ENCODE measurements around the gene FNIP2. TPM values are rescaled to one million over a fixed set of nuclear protein-coding genes. Genes with fewer than 3 reads are reported as not detected.
A peak's percentile ranks its signal among the peaks of the same experiment; 100 is the strongest.

Gene FNIP2
- polyA plus RNA-seq, 1 of the 3 experiments (the other 2 are of a cell fraction): 0.97 TPM

DNA sequence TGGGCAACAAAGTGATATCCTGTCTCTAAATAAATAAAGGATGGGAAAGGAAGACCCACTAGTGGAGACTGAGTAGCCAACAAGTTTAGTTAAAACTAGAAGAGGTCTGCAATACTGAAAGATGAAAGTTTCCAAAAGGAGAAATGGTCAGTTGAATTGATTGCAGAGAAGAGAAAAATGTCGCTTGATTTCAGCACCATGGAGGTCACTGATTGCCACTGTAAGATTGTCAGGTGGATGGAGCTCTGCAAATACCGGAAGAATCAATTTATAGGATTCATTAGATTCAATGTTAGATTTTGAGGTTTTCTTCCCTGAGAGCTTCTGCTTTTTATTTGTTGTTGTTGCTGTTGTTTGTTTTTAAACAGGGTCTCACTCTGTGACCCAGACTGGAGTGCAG, 5.4 kb upstream of the FNIP2 start:
- WGBS (ENCODE audit: low lambda C conversion rate): 46% methylated on average over 2 of the region's 2 CpGs
- POLR2A ChIA-PET: no interaction called here
- peaks cover 0 to 4% of the 10 kb centered on the region in 2 experiments; a peak in 1 of 4 replicates for H3K4me1 ChIP-seq (ENCODE audit: control insufficient read depth in 1 of 2, insufficient read depth in 2 of 2, low read depth in 1 of 2, low read length in 1 of 2)

DNA sequence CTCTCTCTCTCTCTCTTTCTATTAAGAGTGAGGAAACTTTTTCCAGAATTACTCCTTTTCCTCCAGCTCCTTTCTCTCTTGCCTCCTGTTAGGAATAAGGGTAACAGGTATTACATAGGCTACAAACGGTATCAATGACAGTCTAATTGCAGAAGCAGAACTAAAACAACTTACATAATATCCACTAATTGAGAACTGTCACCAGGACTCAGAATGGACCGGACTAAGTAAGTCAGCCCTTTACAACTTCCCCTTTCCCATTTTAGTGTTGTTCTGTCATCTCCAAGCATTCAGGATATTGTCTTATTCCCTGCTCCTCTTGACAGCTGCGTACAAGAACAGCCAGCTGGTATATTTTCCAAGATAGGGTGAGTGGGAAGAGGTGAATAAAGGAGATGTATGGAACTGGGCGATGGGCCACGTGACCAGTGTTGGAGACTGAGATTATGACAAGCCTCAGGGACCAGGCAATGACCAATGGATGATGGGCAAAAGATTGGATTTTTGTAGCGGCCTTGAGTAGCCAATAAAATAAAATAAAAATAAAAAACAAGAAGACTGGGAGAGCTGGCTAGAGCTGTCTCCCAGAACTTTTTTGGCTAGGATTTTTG, 2.3 kb upstream of the FNIP2 start:
- Histone ChIP-seq H3K4me3 (ENCODE audit: low read depth in 2 of 2, low read length in 1 of 2) (no peak overlapping the region), H3K36me3 (replicated peaks in 1 of 2; ENCODE audit: control insufficient read depth in 1 of 2, insufficient read depth in 2 of 2, low read length in 1 of 2) (no peaks in the 10 kb centered on the region), H2AFZ (ENCODE audit: low read depth) (no peak overlapping the region), H3K9me2 (no peaks in the 10 kb centered on the region), H3F3A (replicated peaks; ENCODE audit: insufficient read depth) (peaks cover 9% of the 10 kb centered on the region), H3K9me3 (no peaks in the 10 kb centered on the region), H3K27me3 (ENCODE audit: insufficient read depth) (no peaks in the 10 kb centered on the region), H3K4me2 (no peak overlapping the region), H3K9ac (no peak overlapping the region), H3K79me2 (ENCODE audit: insufficient read depth) (peaks cover 24% of the 10 kb centered on the region), H3K4me1 (ENCODE audit: control insufficient read depth in 1 of 2, insufficient read depth in 2 of 2, low read depth in 1 of 2, low read length in 1 of 2) (peaks cover 0 to 12% of the 10 kb centered on the region in 2 experiments; a peak in 2 of 4 replicates), H3K27ac (ENCODE audit: low read depth in 2 of 2, low read length in 1 of 2) (no peak overlapping the region), H4K20me1 (ENCODE audit: insufficient read depth) (no peaks in the 10 kb centered on the region)
- no peak for TF ChIP-seq YY1 (IDR thresholded peaks at IDR 0.05; ENCODE audit: low read depth)
- no peak for TF ChIP-seq EZH2phosphoT487 (IDR thresholded peaks at IDR 0.05; ENCODE audit: borderline replicate concordance, low read depth)
- TF ChIP-seq, protein P1, sequence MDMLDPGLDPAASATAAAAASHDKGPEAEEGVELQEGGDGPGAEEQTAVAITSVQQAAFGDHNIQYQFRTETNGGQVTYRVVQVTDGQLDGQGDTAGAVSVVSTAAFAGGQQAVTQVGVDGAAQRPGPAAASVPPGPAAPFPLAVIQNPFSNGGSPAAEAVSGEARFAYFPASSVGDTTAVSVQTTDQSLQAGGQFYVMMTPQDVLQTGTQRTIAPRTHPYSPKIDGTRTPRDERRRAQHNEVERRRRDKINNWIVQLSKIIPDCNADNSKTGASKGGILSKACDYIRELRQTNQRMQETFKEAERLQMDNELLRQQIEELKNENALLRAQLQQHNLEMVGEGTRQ (IDR thresholded peaks at IDR 0.05; ENCODE audit: borderline replicate concordance, low read depth, low read length): no peak
- no peak for TF ChIP-seq FOXM1 (IDR thresholded peaks at IDR 0.05; ENCODE audit: low read depth)
- no peak for TF ChIP-seq JUND (IDR thresholded peaks at IDR 0.05)
- TF ChIP-seq GABPA (IDR thresholded peaks at IDR 0.05; ENCODE audit: low read depth): no peak
- TF ChIP-seq ELF1 (IDR thresholded peaks at IDR 0.05): no peak
- TF ChIP-seq, protein P2, sequence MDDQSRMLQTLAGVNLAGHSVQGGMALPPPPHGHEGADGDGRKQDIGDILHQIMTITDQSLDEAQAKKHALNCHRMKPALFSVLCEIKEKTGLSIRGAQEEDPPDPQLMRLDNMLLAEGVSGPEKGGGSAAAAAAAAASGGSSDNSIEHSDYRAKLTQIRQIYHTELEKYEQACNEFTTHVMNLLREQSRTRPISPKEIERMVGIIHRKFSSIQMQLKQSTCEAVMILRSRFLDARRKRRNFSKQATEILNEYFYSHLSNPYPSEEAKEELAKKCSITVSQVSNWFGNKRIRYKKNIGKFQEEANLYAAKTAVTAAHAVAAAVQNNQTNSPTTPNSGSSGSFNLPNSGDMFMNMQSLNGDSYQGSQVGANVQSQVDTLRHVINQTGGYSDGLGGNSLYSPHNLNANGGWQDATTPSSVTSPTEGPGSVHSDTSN (IDR thresholded peaks at IDR 0.05): no peak
- no peak for TF ChIP-seq SIN3A (IDR thresholded peaks at IDR 0.05; ENCODE audit: borderline replicate concordance, low read depth, low read length)
- no peak for TF ChIP-seq RCOR1 (IDR thresholded peaks at IDR 0.05; ENCODE audit: low read length)
- TF ChIP-seq FOSL2 (IDR thresholded peaks at IDR 0.05; ENCODE audit: borderline replicate concordance, low read depth): no peak
- TF ChIP-seq POLR2AphosphoS5 (IDR thresholded peaks at IDR 0.05; ENCODE audit: low read depth, low read length): no peak
- TF ChIP-seq TEAD4 (IDR thresholded peaks at IDR 0.05; ENCODE audit: borderline replicate concordance, insufficient read depth): no peak
- ChIA-PET CTCF (interaction anchor here (0.7 to 1.4 kb wide), 5 partner anchors 8 to 437 kb away, joined by 3 to 4 read pairs (median 3); no protein-coding TSS in a partner anchor), POLR2A (no interaction called here)
- WGBS (ENCODE audit: low lambda C conversion rate): 97% methylated on average over 6 of the region's 6 CpGs
- no peak for DNase-seq

More for the DNA sequence above, 5.4 kb upstream of the FNIP2 start:
- DNase-seq: no peak
- TF ChIP-seq RXRA (IDR thresholded peaks at IDR 0.05; ENCODE audit: borderline replicate concordance, low read depth) (no peak), RCOR1 (IDR thresholded peaks at IDR 0.05; ENCODE audit: low read length) (no peak)
- TF ChIP-seq, protein P3, sequence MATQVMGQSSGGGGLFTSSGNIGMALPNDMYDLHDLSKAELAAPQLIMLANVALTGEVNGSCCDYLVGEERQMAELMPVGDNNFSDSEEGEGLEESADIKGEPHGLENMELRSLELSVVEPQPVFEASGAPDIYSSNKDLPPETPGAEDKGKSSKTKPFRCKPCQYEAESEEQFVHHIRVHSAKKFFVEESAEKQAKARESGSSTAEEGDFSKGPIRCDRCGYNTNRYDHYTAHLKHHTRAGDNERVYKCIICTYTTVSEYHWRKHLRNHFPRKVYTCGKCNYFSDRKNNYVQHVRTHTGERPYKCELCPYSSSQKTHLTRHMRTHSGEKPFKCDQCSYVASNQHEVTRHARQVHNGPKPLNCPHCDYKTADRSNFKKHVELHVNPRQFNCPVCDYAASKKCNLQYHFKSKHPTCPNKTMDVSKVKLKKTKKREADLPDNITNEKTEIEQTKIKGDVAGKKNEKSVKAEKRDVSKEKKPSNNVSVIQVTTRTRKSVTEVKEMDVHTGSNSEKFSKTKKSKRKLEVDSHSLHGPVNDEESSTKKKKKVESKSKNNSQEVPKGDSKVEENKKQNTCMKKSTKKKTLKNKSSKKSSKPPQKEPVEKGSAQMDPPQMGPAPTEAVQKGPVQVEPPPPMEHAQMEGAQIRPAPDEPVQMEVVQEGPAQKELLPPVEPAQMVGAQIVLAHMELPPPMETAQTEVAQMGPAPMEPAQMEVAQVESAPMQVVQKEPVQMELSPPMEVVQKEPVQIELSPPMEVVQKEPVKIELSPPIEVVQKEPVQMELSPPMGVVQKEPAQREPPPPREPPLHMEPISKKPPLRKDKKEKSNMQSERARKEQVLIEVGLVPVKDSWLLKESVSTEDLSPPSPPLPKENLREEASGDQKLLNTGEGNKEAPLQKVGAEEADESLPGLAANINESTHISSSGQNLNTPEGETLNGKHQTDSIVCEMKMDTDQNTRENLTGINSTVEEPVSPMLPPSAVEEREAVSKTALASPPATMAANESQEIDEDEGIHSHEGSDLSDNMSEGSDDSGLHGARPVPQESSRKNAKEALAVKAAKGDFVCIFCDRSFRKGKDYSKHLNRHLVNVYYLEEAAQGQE (IDR thresholded peaks at IDR 0.05; ENCODE audit: low read depth, low read length): peak; percentile 76; the same call in 1 of the 2 replicates
- TF ChIP-seq, protein P4, sequence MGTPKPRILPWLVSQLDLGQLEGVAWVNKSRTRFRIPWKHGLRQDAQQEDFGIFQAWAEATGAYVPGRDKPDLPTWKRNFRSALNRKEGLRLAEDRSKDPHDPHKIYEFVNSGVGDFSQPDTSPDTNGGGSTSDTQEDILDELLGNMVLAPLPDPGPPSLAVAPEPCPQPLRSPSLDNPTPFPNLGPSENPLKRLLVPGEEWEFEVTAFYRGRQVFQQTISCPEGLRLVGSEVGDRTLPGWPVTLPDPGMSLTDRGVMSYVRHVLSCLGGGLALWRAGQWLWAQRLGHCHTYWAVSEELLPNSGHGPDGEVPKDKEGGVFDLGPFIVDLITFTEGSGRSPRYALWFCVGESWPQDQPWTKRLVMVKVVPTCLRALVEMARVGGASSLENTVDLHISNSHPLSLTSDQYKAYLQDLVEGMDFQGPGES (IDR thresholded peaks at IDR 0.05; ENCODE audit: low read depth, low read length): no peak
- Histone ChIP-seq H3K9me2 (no peaks in the 10 kb centered on the region), H3K4me2 (no peak overlapping the region), H4K20me1 (ENCODE audit: insufficient read depth) (no peaks in the 10 kb centered on the region), H3F3A (replicated peaks; ENCODE audit: insufficient read depth) (peaks cover 9% of the 10 kb centered on the region), H3K36me3 (replicated peaks in 1 of 2; ENCODE audit: control insufficient read depth in 1 of 2, insufficient read depth in 2 of 2, low read length in 1 of 2) (no peaks in the 10 kb centered on the region), H3K79me2 (ENCODE audit: insufficient read depth) (no peaks in the 10 kb centered on the region), H3K27ac (ENCODE audit: low read depth in 2 of 2, low read length in 1 of 2) (no peak overlapping the region), H3K9ac (no peak overlapping the region), H3K9me3 (no peaks in the 10 kb centered on the region), H3K4me3 (ENCODE audit: low read depth in 2 of 2, low read length in 1 of 2) (no peak overlapping the region), H3K27me3 (ENCODE audit: insufficient read depth) (no peaks in the 10 kb centered on the region), H2AFZ (ENCODE audit: low read depth) (no peak overlapping the region)
- CTCF ChIA-PET: no interaction called here

All from SK-N-SH (cell line).